ENCODE data around the gene AKR7A3. TPM values are rescaled to one million over a fixed set of nuclear protein-coding genes. Genes with fewer than 3 reads are reported as not detected.

Gene AKR7A3
- total RNA-seq, 1 donor from 2014 or later = 0.14 TPM

DNA sequence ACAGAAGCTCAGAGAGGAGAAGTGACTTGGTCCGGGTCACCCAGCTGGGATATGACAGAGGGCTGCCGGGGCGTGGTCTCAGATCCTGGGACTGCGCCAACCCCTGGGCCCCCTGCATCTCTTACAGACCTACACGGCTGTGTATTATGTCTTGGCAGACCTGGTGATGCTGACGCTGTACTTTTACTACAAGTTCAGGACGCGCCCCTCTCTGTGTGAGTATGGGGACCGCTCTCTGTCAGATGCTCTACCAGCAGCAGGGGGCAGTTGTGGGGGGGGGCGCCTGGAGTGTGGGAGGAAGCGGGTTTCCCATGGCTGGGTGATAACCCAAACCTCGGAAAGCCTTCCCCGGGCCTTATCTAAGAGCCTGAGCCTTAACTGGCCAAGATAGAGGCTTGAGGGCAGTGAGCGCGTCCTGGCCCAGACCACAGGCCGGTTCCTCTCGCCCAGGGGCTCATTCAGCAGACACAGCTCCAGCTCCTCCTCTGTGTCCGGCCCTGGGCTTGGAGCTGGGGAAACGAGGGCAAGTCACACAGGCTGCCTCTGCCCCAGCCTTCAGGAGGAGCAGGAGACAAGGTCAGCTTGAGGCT is 36.9 kb upstream of the AKR7A3 start:
- intact Hi-C loops (cut with micrococcal nuclease) = no loop called here
- no peak for DNase-seq
- peaks cover 63% of the 10 kb centered on the region for H3K36me3 ChIP-seq

DNA sequence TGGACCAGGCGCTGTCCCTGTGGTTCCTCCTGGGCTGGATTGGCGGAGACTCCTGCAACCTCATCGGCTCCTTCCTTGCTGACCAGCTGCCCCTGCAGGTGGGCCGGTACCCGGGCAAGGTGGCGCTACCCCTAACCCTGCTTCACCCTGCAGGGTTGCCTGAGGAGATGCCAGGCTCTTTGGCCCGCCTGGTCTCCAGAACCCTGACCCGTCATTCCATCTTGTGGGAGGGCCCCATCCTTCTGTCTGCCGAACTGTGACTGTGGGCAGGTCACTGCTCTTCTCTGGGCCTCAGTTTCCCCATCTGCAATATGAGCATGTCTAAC is 36.1 kb upstream of the AKR7A3 start:
- no peaks in the 10 kb centered on the region for H3K27me3 ChIP-seq (ENCODE audit: low read depth)
- no peak overlapping the region for H3K4me3 ChIP-seq
- H3K4me1 ChIP-seq = no peaks in the 10 kb centered on the region
- H3K36me3 ChIP-seq = peaks cover 63% of the 10 kb centered on the region
- no peak for DNase-seq
- intact Hi-C loops (cut with micrococcal nuclease) = no loop called here
- H3K27ac ChIP-seq (replicated peaks) = no peak overlapping the region
- TF ChIP-seq, protein P1, sequence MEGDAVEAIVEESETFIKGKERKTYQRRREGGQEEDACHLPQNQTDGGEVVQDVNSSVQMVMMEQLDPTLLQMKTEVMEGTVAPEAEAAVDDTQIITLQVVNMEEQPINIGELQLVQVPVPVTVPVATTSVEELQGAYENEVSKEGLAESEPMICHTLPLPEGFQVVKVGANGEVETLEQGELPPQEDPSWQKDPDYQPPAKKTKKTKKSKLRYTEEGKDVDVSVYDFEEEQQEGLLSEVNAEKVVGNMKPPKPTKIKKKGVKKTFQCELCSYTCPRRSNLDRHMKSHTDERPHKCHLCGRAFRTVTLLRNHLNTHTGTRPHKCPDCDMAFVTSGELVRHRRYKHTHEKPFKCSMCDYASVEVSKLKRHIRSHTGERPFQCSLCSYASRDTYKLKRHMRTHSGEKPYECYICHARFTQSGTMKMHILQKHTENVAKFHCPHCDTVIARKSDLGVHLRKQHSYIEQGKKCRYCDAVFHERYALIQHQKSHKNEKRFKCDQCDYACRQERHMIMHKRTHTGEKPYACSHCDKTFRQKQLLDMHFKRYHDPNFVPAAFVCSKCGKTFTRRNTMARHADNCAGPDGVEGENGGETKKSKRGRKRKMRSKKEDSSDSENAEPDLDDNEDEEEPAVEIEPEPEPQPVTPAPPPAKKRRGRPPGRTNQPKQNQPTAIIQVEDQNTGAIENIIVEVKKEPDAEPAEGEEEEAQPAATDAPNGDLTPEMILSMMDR (IDR thresholded peaks at IDR 0.05; ENCODE audit: borderline replicate concordance) = no peak
- no peaks in the 10 kb centered on the region for H3K9me3 ChIP-seq (replicated peaks)

More for the DNA sequence above, 36.9 kb upstream of the AKR7A3 start:
- H3K27ac ChIP-seq (replicated peaks) = no peak overlapping the region
- TF ChIP-seq, protein P1 (IDR thresholded peaks at IDR 0.05; ENCODE audit: borderline replicate concordance) = no peak
- no peaks in the 10 kb centered on the region for H3K9me3 ChIP-seq (replicated peaks)
- no peaks in the 10 kb centered on the region for H3K4me1 ChIP-seq
- H3K27me3 ChIP-seq (ENCODE audit: low read depth) = no peaks in the 10 kb centered on the region
- no peak overlapping the region for H3K4me3 ChIP-seq

DNA sequence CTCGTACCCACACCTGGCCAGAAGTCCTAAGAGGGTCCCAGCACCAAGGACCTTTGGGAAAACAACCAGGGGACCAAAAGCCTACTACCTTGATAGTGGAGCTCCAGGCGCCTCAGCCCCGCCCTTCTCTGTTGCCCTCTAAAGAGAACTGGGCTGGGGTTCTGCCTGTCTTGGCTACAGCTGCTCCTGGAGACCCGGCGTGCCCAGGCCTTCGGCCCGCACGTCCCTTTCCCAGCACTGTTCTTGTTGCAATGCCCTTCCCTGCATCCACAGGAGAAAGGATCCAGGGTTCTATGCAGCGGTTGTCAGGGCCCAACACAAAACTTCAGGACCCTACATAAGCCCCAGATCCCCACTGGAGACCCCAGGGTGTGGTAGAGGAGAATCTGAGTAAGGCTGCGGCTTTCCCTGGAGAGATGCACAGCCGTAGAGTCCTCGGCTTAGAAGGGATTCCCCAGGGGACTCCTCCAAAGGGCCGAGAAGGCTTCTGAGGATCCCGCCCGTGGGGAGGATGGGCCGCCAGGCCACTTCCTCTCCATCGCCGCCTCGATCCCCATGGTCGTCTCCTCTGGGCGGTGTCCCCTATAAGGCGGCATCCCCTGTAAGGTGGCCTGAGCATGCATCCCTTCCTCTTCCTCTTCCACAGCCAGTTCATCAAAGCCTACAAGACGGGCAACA is 35.6 kb upstream of the AKR7A3 start:
- peaks cover 64% of the 10 kb centered on the region for H3K36me3 ChIP-seq
- DNase-seq = no peak
- H3K27me3 ChIP-seq (ENCODE audit: low read depth) = no peaks in the 10 kb centered on the region
- no peak overlapping the region for H3K4me3 ChIP-seq
- H3K4me1 ChIP-seq = no peaks in the 10 kb centered on the region
- no peak overlapping the region for H3K27ac ChIP-seq (replicated peaks)
- no peaks in the 10 kb centered on the region for H3K9me3 ChIP-seq (replicated peaks)
- intact Hi-C loops (cut with micrococcal nuclease) = no loop called here
- TF ChIP-seq, protein P1 (IDR thresholded peaks at IDR 0.05; ENCODE audit: borderline replicate concordance) = no peak

DNA sequence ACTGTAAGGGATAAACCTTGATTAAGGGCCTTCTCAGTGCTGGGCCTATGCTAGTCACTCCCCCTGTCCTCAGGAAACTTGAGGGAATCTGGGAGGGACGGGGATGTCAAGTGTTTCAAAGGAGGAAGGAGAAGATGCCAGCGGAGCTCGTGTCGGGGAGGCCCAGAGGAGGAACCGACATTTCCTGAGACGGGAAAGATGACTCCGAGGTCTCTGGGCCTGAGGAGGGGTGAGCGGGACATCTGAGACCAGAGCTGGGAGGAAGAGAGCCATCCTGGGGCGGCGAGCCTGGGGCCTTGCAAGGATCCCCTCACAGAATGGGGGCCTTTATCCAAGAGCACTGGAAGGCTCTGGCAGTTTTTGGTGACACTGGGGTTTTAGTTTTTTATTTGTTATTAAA is 33.9 kb upstream of the AKR7A3 start:
- no peaks in the 10 kb centered on the region for H3K9me3 ChIP-seq (replicated peaks)
- no peak overlapping the region for H3K4me3 ChIP-seq
- H3K4me1 ChIP-seq = no peaks in the 10 kb centered on the region
- intact Hi-C loops (cut with micrococcal nuclease) = no loop called here
- no peak overlapping the region for H3K27ac ChIP-seq (replicated peaks)
- no peak for DNase-seq
- TF ChIP-seq, protein P1 (IDR thresholded peaks at IDR 0.05; ENCODE audit: borderline replicate concordance) = no peak
- H3K36me3 ChIP-seq = peaks cover 60% of the 10 kb centered on the region
- no peaks in the 10 kb centered on the region for H3K27me3 ChIP-seq (ENCODE audit: low read depth)

DNA sequence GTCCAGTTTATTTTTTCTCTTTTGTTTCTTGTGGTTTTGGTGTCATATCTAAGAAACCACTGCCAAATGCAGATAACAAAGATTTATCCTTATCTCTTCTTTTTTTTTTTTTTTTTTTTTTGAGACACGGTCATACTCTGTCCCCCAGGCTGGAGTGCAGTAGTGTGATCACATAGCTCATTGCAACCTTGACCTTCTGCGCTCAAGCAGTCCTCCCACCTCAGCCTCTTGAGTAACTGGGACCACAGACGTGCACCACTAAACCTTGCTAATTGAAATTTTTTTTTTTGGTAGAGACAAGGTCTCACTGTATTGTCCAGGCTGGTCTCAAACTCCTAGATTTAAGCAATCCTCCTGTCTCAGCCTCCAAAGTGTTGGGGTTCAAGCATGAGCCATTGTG is 32.5 kb upstream of the AKR7A3 start:
- intact Hi-C loops (cut with micrococcal nuclease) = no loop called here
- no peak overlapping the region for H3K4me3 ChIP-seq
- no peaks in the 10 kb centered on the region for H3K9me3 ChIP-seq (replicated peaks)
- no peak for DNase-seq
- TF ChIP-seq, protein P1 (IDR thresholded peaks at IDR 0.05; ENCODE audit: borderline replicate concordance) = no peak
- H3K4me1 ChIP-seq = no peaks in the 10 kb centered on the region
- H3K36me3 ChIP-seq = peaks cover 47% of the 10 kb centered on the region
- no peaks in the 10 kb centered on the region for H3K27me3 ChIP-seq (ENCODE audit: low read depth)
- no peak overlapping the region for H3K27ac ChIP-seq (replicated peaks)
